Endothelial cell of umbilical vein (primary cell): Measurements from ENCODE around the gene ABLIM2. TPM values are rescaled to one million over a fixed set of nuclear protein-coding genes. Genes with fewer than 3 reads are reported as not detected.

Experiments used
- BruUV-seq: library from RNA; stranded (reverse); fragments of 400-500 nt; replicated peaks from 2 replicates; lab custom pipeline; 2021; lab: Mats Ljungman, UMichigan
- CTCF ChIA-PET: fragments of 300-600, 350-600 bp; sonication (Branson Sonifier 250); formaldehyde crosslinking; loops from one replicate; lab custom pipeline; 2021; ENCODE audit warnings: antibody characterized with exemption, inconsistent platforms; lab: Charles Lee
- POLR2A ChIA-PET: fragments of 300-600, 350-600 bp; sonication (Branson Sonifier 250); formaldehyde crosslinking; loops from one replicate; lab custom pipeline; 2021; ENCODE audit warnings: antibody characterized with exemption, inconsistent platforms; lab: Charles Lee
- DNase-seq: peaks from one replicate; pipeline ENCODE4 v3.0.0-alpha.2; 2011; ENCODE audit warnings: low read depth, low spot score
- FAIRE-seq: peaks from 2 replicates; lab custom pipeline; 2011; peaks lifted over from hg19 to GRCh38; lab: Jason Lieb, UNC
- H2AFZ ChIP-seq: 2 replicates; pipeline ENCODE4 v1.6.0; 2012; ENCODE audit warnings: low read depth, low read length, control low read depth, inconsistent platforms
- H3K27ac ChIP-seq: 2 replicates; pipeline ENCODE4 v1.5.1; 2011; ENCODE audit warnings: low read depth, mild to moderate bottlenecking, control low read depth, low read length, moderate library complexity; ENCODE audit not compliant: insufficient read depth
- H3K27me3 ChIP-seq, 2 experiments: 2 replicates each; pipeline versions ENCODE4 v1.6.0 to v1.6.1; 2011; ENCODE audit warnings: low read length in 2 of 2, mixed read lengths in 1 of 2; ENCODE audit not compliant: control insufficient read depth in 2 of 2, insufficient read depth in 2 of 2
- H3K36me3 ChIP-seq, 2 experiments: 2 replicates in 1 of 2; 3 replicates in 1 of 2; pipeline ENCODE4 v1.5.1; 2011; ENCODE audit warnings: low read length in 2 of 2, mild to moderate bottlenecking in 1 of 2, moderate library complexity in 1 of 2; ENCODE audit not compliant: control insufficient read depth in 2 of 2, insufficient read depth in 2 of 2; ENCODE audit errors: extremely low read depth in 1 of 2
- H3K4me1 ChIP-seq: 3 replicates; pipeline ENCODE4 v1.5.1; 2011; ENCODE audit warnings: mild to moderate bottlenecking, low read length; ENCODE audit not compliant: control insufficient read depth, insufficient read depth; ENCODE audit errors: extremely low read depth
- H3K4me2 ChIP-seq: 2 replicates; pipeline ENCODE4 v1.6.1; 2011; ENCODE audit warnings: low read length, control low read depth, mixed read lengths; ENCODE audit not compliant: insufficient read depth
- H3K4me3 ChIP-seq, 3 experiments: fragments of 200-600 bp in 1 of 3; sonication (generic), shearing (Covaris generic) in 1 of 3; replicated peaks in 1 of 3; 2 replicates each; pipeline ENCODE4 v1.5.1; 2011 to 2016; ENCODE audit warnings: control low read depth in 3 of 3, low read length in 3 of 3, mild to moderate bottlenecking in 2 of 3, inconsistent platforms in 1 of 3, low read depth in 1 of 3, moderate library complexity in 1 of 3; ENCODE audit not compliant: insufficient read depth in 1 of 3
- H3K79me2 ChIP-seq: 2 replicates; pipeline ENCODE4 v1.6.0; 2012; ENCODE audit warnings: low read length, inconsistent platforms; ENCODE audit not compliant: control insufficient read depth, insufficient read depth
- H3K9ac ChIP-seq: replicated peaks from 2 replicates; pipeline ENCODE3; 2011; ENCODE audit warnings: low read length, control low read depth; ENCODE audit not compliant: insufficient read depth; ENCODE audit errors: extremely low read depth
- H3K9me1 ChIP-seq: replicated peaks from 3 replicates; pipeline ENCODE4 v1.6.0; 2011; ENCODE audit warnings: mild to moderate bottlenecking, low read length; ENCODE audit not compliant: control insufficient read depth, insufficient read depth; ENCODE audit errors: extremely low read depth
- H3K9me3 ChIP-seq: replicated peaks from 2 replicates; pipeline ENCODE4 v1.5.1; 2012; ENCODE audit warnings: low read length, inconsistent platforms; ENCODE audit not compliant: control insufficient read depth, insufficient read depth
- H4K20me1 ChIP-seq: replicated peaks from 2 replicates; pipeline ENCODE3; 2011; ENCODE audit warnings: mild to moderate bottlenecking, low read length; ENCODE audit not compliant: control insufficient read depth, insufficient read depth; ENCODE audit errors: extremely low read depth
- CTCF ChIP-seq, 2 donors: IDR thresholded peaks; 1 replicate in 1 of 2; 2 replicates in 1 of 2; pipeline ENCODE4 v1.5.1; 2011; ENCODE audit warnings: low read length in 2 of 2, mild to moderate bottlenecking in 2 of 2, moderate library complexity in 2 of 2, control low read depth in 1 of 2, inconsistent platforms in 1 of 2, low read depth in 1 of 2; ENCODE audit not compliant: insufficient read depth in 1 of 2; ENCODE audit errors: extremely low read depth in 1 of 2
- EZH2 ChIP-seq: IDR thresholded peaks from 2 replicates; pipeline ENCODE4 v1.6.1; 2012; ENCODE audit warnings: borderline replicate concordance, low read depth, mild to moderate bottlenecking, moderate library complexity, low read length, inconsistent platforms; ENCODE audit not compliant: severe bottlenecking
- FOS ChIP-seq: IDR thresholded peaks from 2 replicates; pipeline ENCODE4 v1.6.1; 2011; ENCODE audit warnings: mild to moderate bottlenecking, low read length, moderate library complexity, borderline replicate concordance; ENCODE audit not compliant: insufficient read depth
- GATA2 ChIP-seq: IDR thresholded peaks from 2 replicates; pipeline ENCODE4 v1.7.0; 2011; ENCODE audit warnings: low read depth, mild to moderate bottlenecking, moderate library complexity, mixed read lengths, low read length; ENCODE audit not compliant: insufficient read length, insufficient read depth
- JUN ChIP-seq: IDR thresholded peaks from 2 replicates; pipeline ENCODE4 v1.6.1; 2011; ENCODE audit warnings: borderline replicate concordance, low read depth; ENCODE audit not compliant: insufficient read length, insufficient read depth
- MYC ChIP-seq: IDR thresholded peaks from one replicate; pipeline ENCODE4 v1.6.1; 2011; ENCODE audit warnings: mild to moderate bottlenecking, low read depth, low read length
- POLR2A ChIP-seq: IDR thresholded peaks from 2 replicates; pipeline ENCODE4 v1.6.1; 2012; ENCODE audit warnings: low read depth, mild to moderate bottlenecking, control low read depth, low read length
- dilution Hi-C: fragments of 300-500 bp; cut with MboI; formaldehyde crosslinking; loops from one replicate; pipeline ENCODE4 v1.15.0; 2019; ENCODE audit warnings: low sequenced_read_pairs; ENCODE audit not compliant: extremely low pct_ligation_motif_present
- intact Hi-C: fragments of 100-400 bp; cut with micrococcal nuclease; formaldehyde crosslinking; loops from one replicate; pipeline ENCODE4 v1.10.0; 2022
- microRNA counts: library from miRNA; unstranded; fragments of <30 nt; microRNA quantifications from one replicate; lab custom pipeline; 2016
- microRNA-seq: library from miRNA; unstranded; fragments of <30 nt; microRNA quantifications from one replicate; pipeline ENCODE4 v1.2.0, GENCODE V29; 2021; ENCODE audit warnings: borderline number of aligned reads, borderline replicate concordance
- polyA plus RNA-seq, 4 experiments: library from polyadenylated mRNA; depleted of rRNA in 3 of 4; stranded (reverse) in 3 of 4; unstranded in 1 of 4; fragments of >200 nt; gene quantifications; 2 replicates each; pipeline versions ENCODE4 v1.2.1 to v1.2.3, GENCODE V29; 2011 to 2012; ENCODE audit warnings: missing spikeins in 1 of 4
- small RNA-seq: library from RNA; depleted of rRNA; stranded (forward); fragments of <200 nt; gene quantifications from one replicate; pipeline ENCODE3, GENCODE V24; 2012; ENCODE audit warnings: low replicate concordance, low read depth; ENCODE audit not compliant: insufficient read depth, insufficient read length
- total RNA-seq: library from RNA; stranded (reverse); gene quantifications from 2 replicates; pipeline ENCODE4 v1.2.3, GENCODE V29; 2021
- TF ChIP-seq, protein P1 (sequence below): IDR thresholded peaks from 2 replicates; pipeline ENCODE4 v1.6.1; 2011; ENCODE audit not compliant: insufficient read depth, insufficient read length

ABLIM2 gene
- total and polyA plus RNA-seq, 2 donors (not counting 3 experiments of a cell fraction or from before 2014, with no cell fraction given), result 0.28 to 0.66 TPM

- TF ChIP-seq CTCF (IDR thresholded peaks at IDR 0.05; ENCODE audit: extremely low read depth in 1 of 2, insufficient read depth in 1 of 2, low read depth in 1 of 2, low read length in 2 of 2), result no peak
- no peak for TF ChIP-seq GATA2
- TF ChIP-seq JUN, result no peak
- no peak for TF ChIP-seq POLR2A
- no peak for TF ChIP-seq MYC
- TF ChIP-seq, protein P1, sequence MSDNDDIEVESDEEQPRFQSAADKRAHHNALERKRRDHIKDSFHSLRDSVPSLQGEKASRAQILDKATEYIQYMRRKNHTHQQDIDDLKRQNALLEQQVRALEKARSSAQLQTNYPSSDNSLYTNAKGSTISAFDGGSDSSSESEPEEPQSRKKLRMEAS, result no peak
- TF ChIP-seq EZH2, result no peak
- TF ChIP-seq FOS, result no peak
- dilution Hi-C loops, result no loop called here
- ChIA-PET CTCF (interaction anchor here (2.8 kb wide), 1 partner anchor 13 kb away, joined by 6 read pairs; no protein-coding TSS in a partner anchor), POLR2A (no interaction called here)
- BruUV-seq, result no TSS peak
- no peaks in the 10 kb centered on the region for H3K36me3 ChIP-seq
- H4K20me1 ChIP-seq, result peaks cover 11% of the 10 kb centered on the region
- intact Hi-C loops, result loop anchor here (5.0 kb wide), 1 partner anchor 276 kb away; no protein-coding TSS in a partner anchor
- H3K9me1 ChIP-seq, result peaks cover 4% of the 10 kb centered on the region
- no peak overlapping the region for H3K4me2 ChIP-seq
- DNase-seq, result no peak
- no peaks in the 10 kb centered on the region for H3K9me3 ChIP-seq
- no peak overlapping the region for H3K27ac ChIP-seq
- FAIRE-seq, result no peak
- H3K79me2 ChIP-seq, result peaks cover 100% of the 10 kb centered on the region
- H3K4me1 ChIP-seq, result peaks cover 43% of the 10 kb centered on the region
- H2AFZ ChIP-seq, result no peak overlapping the region
- H3K4me3 ChIP-seq, result no peak overlapping the region
- no peak overlapping the region for H3K9ac ChIP-seq
- H3K27me3 ChIP-seq, result no peaks in the 10 kb centered on the region
Measured at GRCh38 chr4:7915875-7916242, 242.8 kb downstream of the ABLIM2 start.

MicroRNA genes within 50 kb of the gene (microRNA counts, 767-probe panel; counts per million panel counts)
- microRNA hsa-miR-95 (lab: Ali Mortazavi, UCI), result 723 counts per million, percentile 96 among the panel's probes with 10 or more counts

Small RNA genes within 50 kb of the gene (microRNA-seq; reads per million reads assigned to microRNA genes)
- 4.2 reads per million, percentile 6 among the genes with 10 or more reads in this experiment for gene MIR95

Small RNA genes within 50 kb of the gene (small RNA-seq; reads per million reads assigned to genes)
- not detected for gene MIR95

Other genes starting within 250 kb of the ABLIM2 start
- gene AFAP1, start 219.0 kb downstream of the ABLIM2 start, total RNA-seq, result 93.3 and 103 TPM in 2 replicates
- gene AFAP1, start 219.0 kb downstream of the ABLIM2 start, polyA plus RNA-seq, result 28.9 and 32.3 TPM in 2 replicates
- 174 and 192 TPM in 2 replicates for gene SH3TC1, start 40.5 kb upstream of the ABLIM2 start, total RNA-seq
- gene SH3TC1, start 40.5 kb upstream of the ABLIM2 start, polyA plus RNA-seq, result 96.5 and 115 TPM in 2 replicates
- 8.2 and 12.0 TPM in 2 replicates for gene HTRA3, start 110.9 kb upstream of the ABLIM2 start, total RNA-seq
- gene HTRA3, start 110.9 kb upstream of the ABLIM2 start, polyA plus RNA-seq, result 9.0 and 10.6 TPM in 2 replicates